Measurements from ENCODE around the gene UTP3.
"Not testable (repeated sequence)": the region's sequence is repeated elsewhere in the genome, so short reads cannot be mapped to it uniquely, and the experiment has no call there.

The UTP3 gene

DNA sequence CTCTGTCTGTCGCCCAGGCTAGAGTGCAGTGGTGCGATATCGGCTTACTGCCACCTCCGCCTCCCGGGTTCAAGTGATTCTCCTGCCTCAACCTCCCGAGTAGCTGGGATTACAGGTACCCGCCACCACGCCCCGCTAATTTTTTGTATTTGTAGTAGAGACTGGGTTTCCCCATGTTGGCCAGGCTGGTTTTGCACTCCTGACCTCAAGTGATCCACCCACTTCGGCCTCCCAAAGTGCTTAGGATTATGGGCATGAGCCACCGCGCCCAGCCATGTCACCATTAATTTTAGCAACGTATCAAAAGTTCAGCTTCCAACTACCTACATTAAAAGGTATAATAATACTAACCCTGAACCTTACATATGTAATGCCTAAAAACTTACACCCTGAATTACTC lies 940 bp upstream of the UTP3 start:
- no peak for DNase-seq

DNA sequence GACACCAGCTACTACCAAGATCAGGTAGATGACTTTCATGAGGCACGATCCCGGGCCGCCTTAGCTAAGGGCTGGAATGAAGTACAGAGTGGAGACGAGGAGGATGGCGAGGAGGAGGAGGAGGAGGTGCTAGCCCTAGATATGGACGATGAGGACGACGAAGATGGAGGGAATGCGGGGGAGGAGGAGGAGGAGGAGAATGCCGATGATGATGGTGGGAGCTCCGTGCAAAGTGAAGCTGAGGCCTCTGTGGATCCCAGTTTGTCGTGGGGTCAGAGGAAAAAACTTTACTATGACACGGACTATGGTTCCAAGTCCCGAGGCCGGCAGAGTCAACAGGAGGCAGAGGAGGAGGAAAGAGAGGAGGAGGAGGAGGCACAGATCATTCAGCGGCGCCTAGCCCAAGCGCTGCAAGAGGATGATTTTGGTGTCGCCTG lies 481 bp downstream of the UTP3 start:
- DNase-seq: peak; percentile 13

DNA sequence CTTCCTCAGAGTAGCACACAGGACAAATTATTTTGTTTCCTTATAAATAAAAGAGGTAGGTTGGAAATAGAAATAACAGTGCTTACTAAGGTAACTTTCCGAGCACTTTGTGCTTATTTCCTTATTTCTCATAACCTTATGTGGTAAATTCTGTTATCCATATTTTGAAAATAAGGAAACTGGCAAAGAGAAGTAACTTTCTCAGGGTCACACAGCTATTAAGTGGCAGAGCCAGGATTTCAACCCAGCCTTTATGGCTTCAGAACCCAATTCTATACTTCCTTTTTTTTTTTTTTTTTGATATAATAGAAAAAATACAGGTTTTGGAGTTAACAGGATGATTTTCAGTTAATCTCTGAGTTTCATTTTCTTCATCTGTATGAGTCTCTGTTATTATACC lies 3.3 kb downstream of the UTP3 start:
- no peak for DNase-seq

DNA sequence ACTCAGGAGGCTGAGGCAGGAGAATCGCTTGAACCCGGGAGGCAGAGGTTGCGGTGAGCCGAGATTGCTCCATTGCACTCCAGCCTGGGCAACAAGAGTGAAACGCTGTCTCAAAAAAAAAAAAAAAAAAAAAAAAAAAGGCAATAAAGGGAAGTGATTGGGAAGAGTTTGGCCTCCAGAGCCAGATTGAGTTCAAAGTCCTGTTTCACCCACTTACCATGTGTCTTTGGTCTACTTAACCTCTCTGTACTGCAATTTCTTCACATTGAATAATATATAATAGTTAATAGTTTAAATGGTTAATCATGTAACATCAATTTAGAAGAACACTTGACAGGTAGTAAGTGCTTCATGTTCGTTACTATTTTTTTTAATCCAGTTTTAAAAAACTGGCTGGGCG lies 6.3 kb downstream of the UTP3 start:
- not testable (repeated sequence) for DNase-seq

DNA sequence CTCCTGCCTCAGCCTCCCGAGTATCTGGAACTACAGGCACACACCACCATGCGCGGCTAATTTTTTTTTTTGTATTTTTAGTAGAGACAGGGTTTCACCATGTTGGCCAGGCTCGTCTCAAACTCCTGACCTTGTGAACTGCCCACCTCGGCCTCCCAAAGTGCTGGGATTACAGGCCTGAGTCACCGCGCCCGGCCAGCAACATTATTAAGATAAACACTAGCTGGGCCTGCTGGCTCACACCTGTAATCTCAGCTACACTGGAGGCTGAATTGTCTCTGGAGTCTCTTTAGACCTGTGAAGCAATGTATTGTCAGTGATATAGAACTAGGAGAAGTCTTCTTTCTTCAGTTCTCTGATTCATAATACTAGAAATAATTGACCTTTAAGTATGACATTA lies 10.1 kb downstream of the UTP3 start:
- not testable (repeated sequence) for DNase-seq

DNA sequence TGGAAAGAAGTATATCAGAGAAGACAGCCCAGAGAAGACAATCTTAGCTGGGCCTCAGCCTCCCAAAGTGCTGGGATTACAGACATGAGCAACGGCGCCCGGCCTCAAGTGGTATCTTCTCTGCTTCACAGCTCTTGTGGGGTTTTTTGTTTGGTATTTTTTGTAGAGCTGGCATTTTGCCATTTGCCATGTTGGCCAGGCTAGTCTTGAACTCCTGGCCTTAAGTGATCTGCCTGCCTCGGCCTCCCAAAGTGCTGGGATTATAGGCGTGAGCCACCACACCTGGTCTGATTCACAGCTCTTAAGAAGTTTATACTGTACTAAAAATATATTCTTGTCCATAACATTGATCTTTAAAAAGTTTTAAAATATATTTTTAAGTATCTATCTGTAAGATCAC lies 12.4 kb downstream of the UTP3 start:
- DNase-seq: no peak

DNA sequence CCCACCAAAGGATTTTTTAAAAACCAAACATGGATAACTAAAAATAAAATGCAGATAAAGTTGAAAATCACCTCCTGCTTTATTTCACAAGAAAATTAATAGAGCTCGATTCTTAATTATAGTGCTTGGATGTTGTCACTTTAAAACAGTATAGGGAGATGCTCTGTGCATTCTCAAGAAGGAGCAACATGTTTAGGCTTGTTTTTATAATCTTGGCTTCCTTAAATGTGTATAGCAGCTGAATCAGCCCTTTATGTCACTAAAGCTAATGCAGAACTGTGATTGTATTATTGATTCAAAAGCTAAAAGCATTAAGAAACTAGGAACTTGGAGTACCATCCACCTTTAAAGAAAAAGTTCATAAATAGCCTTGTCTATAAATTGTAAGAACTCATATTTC lies 12.9 kb downstream of the UTP3 start:
- no peak for DNase-seq

DNA sequence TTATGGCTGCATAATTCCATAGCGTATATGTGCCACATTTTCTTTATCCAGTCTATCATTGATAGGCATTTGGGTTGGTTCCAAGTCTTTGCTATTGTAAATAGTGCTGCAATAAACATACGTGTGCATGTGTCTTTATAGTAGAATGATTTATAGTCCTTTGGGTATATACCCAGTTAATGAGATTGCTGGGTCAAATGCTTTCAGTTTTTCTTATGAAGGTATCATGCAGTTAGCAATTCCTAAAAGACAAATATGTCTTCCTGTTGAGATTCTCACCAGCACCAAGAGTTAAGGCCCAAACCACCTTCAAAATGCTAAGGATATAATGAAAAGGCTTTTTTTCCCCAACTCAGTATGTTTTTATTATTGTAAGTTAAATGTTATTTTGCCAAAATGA lies 14.3 kb downstream of the UTP3 start:
- not testable (repeated sequence) for DNase-seq

DNA sequence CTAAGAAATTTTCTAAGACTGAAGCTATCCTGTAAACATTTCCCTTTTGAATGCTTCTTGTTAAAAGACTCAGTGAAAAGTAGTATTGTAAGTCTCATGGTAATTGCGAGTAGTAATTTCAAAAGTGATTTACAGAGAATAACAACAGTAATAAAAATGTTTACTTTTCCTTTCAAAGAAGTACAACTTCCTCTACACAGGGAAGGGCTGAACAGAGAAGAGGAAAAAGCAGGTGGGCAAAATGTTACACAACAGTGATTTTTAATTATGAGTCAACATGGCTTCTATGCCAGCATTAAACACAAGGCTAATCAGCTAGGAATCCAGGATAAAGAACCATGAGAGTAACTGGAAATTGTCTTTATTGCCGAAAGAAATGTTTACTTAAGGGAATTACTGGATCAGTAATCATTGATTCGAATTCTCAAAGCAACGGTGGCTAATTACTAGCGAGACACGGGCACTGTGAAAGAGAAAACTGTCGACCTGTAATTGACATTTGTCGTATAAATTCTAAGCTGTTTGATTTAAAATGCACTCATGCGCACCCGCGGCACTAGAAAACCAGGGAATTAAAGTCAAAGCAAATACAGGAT lies 15.4 kb downstream of the UTP3 start:
- DNase-seq: no peak

DNA sequence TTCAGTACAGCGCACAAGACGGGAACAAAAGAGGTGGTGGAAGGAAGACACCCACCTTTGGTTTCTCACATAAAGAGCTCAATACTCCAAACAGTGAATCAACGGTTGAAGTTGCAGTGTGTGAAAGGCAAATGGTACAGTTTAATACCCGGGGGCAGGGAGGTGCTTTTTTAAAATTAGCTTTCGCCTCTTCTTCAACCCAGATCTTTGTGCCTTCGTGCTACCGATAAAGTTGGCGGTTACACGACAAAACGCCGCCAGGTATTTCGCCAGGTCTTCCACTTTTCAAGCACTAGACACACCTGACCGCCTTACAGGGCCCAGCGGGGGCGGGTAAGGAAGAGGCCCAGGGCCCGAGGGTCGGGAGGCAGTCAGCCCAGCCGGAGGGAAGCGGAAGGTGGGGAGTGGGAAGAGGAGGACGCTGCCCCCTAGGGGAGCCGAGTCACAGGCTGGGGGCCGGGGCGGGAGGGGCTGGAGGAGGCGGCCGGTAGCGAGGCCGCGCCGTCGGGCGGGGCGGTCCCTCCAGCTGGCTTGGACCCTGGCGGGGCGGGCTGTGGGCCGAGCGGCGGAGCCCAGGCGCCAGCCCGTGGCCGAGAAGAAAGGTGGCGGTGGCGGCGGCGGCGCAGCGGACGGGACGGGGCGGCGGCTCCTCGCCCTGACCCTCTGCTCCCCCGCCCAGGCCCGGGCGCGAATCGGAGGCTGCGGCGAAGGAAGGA lies 16.0 kb downstream of the UTP3 start:
- DNase-seq: peak; percentile 38

DNA sequence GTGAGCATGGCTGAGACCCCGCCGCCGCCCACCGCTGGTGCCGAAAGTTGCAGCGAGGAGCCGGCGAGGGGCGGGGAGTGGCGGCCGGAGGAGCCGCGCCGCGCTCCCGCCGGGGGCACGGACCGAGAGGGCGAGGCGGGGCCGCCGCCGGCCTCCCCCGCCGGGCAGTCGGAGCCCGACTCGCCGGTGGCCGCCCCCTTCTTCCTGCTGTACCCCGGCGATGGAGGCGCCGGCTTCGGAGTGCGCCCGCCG lies 16.5 kb downstream of the UTP3 start:
- DNase-seq: no peak

DNA sequence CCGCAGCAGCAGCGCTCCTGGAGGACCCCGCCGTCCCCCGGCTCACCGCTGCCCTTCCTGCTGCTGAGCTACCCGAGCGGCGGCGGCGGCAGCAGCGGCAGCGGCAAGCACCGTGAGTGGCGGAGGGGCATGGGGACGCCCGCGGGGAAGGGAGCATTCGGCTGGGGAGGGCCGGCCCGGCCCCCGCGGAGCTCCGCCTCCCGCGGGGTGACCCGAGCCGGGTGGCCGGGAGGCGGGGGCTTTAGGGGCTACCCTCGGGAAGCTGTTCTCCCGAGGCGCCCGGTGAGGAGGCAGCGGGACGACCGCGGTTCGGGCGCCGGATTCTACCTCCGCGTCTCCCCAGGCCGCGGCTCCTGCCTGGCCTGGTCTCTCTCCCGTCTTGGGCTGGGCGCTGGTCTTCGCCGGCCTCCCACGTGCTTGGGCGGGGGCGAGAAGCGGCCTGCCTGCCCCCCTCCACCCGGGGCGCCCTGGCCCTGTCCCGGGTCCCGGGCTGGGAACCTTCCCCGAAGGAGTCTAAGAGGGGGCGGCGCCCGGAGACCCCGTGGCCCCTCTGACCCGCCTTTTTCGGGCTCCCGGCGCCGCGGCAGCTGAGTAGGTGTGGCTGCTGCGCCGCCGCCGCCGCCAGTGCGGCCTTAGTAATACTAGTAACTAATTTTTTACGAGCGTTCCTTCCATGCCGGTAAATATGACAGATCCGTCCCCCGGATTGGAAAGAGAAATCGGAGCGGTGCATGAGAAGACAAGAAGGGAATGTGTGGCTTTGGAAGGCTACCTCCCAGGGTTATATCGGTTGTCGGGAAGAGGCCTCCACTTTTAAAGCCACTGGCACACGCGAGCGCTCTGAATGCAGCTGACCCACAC lies 17.1 kb downstream of the UTP3 start:
- DNase-seq: peak; percentile 70

DNA sequence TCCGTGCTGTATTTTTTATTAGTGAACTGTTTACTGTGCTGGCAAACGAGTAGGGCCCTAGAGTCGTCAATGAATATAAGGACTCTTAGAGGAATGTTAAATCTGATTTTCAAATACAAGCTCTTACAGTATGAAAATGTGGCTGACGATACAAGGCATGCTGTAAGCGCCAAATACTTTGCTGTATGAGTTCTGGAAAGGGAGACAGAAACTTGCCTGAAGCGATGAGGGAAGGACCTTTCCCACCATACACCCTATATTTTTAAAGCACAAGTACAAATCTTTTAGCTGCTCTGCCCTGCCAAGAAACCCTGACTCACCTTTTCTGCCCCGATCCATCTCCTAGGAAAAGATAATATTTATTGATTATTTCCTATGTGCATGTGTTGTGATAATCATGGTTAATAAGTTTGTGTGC lies 17.7 kb downstream of the UTP3 start:
- DNase-seq: no peak

DNA sequence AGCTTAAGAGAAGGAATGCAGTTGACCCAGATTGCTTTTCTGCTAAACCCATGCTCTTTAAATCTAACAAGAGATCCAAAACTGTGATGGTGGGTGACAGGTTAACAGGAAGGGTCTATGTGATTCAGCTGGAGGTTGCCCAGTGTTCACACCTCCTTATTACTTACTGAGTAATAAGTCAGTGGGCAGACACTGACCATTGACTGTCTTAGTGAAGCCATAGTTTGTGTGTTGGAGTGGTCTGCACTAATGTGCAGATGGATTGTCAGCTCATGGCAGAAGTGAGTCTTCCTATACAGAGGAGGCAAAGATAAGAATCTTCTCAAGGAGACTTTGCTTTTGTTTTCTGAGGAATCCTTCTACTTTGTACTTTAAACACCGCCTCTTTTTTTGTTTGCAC lies 18.2 kb downstream of the UTP3 start:
- no peak for DNase-seq

DNA sequence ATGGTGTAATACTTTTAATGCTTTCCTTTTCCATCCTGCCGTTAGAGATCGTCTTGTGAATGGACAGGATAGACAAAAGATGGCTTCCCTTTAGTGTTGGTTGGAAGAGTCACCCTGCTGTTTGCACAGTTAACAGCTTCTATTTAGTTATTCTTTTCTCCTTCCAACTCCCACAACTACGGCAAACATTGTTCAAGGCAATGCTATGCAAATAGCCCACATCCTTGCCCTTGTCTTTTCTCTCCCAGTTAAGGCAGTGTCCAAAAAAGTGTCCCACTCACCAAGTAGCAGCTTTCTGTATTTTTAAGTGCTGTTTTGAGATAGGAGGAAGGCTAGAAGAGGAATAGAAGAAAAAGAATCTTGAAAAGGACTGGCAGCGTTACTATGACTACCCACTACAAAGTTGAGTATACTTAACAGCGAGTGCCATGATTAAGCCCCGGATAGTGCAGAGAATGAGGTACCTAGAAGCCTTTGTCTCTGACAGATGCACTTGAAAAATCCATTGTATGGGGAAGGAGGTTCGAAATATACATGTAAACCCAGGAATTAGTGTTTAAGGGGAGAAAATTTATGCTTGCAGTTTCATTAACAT lies 21.4 kb downstream of the UTP3 start:
- DNase-seq: no peak

DNA sequence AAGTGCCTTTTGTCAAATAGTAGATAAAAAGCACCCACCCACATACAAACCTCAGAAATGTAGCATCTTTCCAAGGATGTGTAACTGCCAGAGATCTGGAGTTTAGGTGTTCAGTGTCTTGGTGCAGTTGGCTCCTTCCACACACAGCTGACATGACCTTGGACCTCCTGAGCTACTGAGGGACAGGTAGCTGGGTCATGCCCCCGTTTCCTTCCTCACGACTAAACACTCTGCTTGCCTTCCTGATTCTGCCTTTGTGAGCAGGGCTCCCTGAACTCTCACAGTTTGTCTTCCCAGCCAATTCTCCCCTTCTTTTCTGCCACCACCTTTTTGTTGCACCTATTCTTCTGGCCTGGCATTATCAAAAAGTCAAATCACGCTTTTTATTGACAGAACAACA lies 23.3 kb downstream of the UTP3 start:
- DNase-seq: no peak

DNA sequence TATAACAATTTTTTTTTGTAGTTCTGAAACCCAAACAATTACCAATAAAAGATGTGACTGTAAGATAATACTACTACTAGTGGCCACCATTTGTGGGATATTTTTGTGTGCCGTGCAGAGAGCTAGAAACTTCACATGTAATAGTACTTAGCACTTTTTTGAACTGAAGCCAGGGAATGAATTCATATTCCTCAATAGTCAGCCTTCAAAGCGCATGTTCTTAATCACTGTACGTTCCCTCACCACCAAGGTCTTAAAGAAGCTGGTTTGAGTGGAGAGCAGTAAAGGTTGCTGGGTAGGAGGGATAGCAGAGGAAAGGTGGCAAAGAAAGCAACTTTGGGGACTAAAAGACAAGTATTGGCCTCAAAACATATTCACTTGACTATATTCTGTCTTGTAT lies 23.8 kb downstream of the UTP3 start:
- DNase-seq: no peak

DNA sequence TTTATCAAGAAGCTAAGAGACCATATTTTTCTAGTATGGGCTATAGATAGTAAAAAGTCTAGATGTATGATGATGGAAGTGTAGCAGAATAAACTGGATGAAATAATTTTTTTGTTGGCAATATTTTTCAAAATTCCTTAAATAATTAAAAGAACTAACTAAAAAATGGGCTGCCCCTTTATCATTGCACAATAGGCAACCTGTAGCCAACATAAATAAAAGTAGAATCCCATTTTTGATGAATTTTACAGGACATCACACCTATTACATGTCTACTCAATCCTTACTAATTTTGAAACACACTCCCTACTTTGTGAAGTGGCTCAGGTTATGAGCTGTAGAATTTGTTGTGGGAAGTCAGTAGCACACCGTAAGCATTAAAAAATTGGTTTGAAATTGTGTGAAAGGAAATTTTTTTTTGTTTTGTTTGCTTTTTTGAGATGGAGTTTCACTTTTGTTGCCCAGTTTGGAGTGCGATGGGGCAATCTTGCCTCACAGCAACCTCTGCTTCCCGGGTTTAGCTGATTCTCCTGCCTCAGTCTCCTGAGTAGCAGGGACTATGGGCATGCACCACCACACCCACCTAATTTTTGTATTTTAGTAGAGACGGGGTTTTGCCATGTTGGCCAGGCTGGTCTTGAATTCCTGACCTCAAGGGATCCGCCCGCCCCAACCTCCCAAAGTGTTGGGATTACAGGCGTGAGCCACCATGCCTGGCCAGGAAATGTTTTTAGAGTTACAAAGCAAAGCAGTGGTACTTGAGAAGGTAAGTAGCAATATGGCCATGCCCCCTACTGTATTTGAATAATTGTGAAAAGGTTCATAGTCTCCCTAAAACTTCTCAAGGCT lies 24.5 kb downstream of the UTP3 start:
- DNase-seq: no peak

DNA sequence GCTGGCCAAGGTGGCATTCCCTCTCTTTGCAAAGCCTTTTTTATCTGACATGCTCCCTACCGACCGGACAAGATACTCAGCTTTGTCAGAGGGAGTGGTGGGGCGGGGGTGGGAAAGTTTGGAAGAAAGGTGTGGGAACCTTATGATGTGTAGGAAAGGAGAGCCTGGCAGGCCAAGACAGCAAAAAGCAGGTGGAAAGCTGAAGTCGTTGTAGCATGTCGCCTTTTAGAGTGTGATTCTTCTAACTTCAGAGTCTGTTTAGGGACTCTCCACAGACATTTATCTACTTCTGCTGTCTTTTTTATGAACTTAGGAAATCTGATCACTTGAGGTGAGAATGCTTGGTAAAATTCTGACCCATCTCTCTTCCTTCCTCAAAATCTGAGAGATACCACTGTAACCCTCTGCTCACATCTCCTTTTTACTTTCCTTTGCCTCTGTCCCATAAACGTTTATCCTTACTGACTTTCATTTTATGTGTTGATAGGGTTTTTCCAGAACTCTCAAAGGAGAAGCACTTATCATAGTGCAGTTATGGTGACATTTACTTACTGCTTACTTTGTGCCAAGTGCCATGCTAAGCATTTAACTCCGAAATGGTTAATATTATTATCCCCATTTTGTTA lies 25.2 kb downstream of the UTP3 start:
- no peak for DNase-seq

DNA sequence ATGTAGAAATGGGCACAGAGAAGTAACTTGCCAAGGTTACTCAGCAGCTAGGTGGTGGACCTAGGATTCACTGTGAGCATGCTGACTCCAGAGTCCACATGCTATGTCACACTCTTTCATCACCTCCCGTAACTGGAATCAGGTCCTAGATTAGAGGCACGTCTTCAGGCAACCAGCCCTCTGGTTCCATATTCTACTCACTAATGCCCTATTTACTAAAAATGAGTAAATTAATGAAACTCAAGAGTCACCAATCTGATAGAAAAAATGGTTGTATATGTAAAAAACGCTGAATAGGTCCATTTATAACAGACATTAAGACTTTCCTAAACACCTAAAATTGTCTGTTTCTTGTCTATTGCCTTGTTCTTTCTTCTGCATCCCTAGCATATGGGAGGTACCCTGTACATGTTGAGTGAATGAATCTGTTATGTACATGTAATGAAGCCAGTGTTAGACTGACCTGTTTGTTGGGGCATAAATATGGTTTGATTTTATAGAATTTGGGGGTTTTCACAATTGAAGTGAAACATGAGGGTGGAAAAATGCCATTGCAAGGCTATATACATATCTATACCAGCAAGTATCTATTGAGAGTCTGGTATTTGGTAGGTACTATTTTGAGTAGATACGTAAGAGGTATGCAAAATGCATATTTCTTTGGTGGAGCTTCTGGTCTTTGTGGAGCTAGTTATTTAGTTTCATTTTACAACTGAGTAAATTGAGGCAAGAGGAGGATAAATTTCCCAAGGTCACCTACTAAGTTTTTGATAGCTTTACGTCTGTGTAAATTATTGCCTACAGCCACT lies 26.0 kb downstream of the UTP3 start:
- DNase-seq: no peak

DNA sequence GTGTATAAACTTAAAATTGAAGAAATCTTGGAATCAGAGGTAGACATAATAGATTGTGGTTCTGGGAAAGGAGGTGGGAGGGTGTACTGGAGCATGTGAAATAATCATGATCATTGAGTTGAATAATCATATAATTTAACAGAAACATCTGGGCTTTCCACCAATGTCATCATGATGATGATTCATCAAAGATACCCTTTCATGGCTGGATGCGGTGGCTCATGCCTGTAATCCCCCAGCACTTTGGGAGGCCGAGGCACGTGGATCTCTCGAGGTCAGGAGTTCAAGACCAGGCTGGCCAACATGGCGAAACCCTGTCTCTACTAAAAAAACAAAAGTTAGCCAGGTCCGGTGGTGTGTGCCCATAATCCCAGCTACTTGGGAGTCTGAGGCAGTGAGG lies 26.8 kb downstream of the UTP3 start:
- DNase-seq: no peak
